HCT116 (cell line): ENCODE data around the gene OTOP3. TPM values are rescaled to one million over a fixed set of nuclear protein-coding genes. Genes with fewer than 3 reads are reported as not detected.

Experiments used
- ATAC-seq: fragments of 200-7000 bp; cut with Tn5 transposase; 2 replicates; pipeline ENCODE4 v1.9.1; 2020; ENCODE audit warnings: mild to moderate bottlenecking, moderate library complexity
- BruUV-seq: library from RNA; stranded (reverse); fragments of 400-500 nt; replicated peaks from 2 replicates; lab custom pipeline; 2021; lab: Mats Ljungman, UMichigan
- CTCF ChIA-PET: fragments of 300-600 bp; sonication (Branson Sonifier 250); formaldehyde crosslinking; loops from one replicate; lab custom pipeline; 2021; ENCODE audit warnings: antibody characterized with exemption; lab: Charles Lee
- POLR2A ChIA-PET: fragments of 300-600, 350-600 bp; sonication (Branson Sonifier 250); formaldehyde crosslinking; loops from one replicate; lab custom pipeline; 2021; ENCODE audit warnings: antibody characterized with exemption; lab: Charles Lee
- RAD21 ChIA-PET, 2 experiments: fragments of 300-600 bp; sonication (Branson Sonifier 250); formaldehyde crosslinking; loops; one replicate each; lab custom pipeline; 2023; ENCODE audit warnings: low total read pairs in 2 of 2; ENCODE audit not compliant: uncharacterized antibody in 2 of 2, unreplicated experiment in 2 of 2, low non-redundant PET in 1 of 2; lab: Charles Lee
- DNase-seq: peaks from one replicate; pipeline ENCODE4 v3.0.0-alpha.2; 2010; ENCODE audit warnings: low read depth, low spot score
- H2AFZ ChIP-seq: fragments of 200-600 bp; shearing (Covaris generic), sonication (generic); 2 replicates; pipeline ENCODE4 v1.6.1; 2017; ENCODE audit warnings: low read depth, mixed run types, mixed read lengths, antibody characterized with exemption, low read length; ENCODE audit not compliant: poor library complexity, severe bottlenecking
- H3K27ac ChIP-seq: 2 replicates; pipeline ENCODE4 v1.5.1; 2012; ENCODE audit warnings: low read depth, low read length
- H3K27me3 ChIP-seq: fragments of 200-600 bp; sonication (generic); 2 replicates; pipeline ENCODE4 v1.6.1; 2016; ENCODE audit warnings: mixed run types, low read length, mixed read lengths; ENCODE audit not compliant: insufficient read depth
- H3K36me3 ChIP-seq, 2 experiments: fragments of 200-500 bp in 1 of 2; fragments of 200-600 bp in 1 of 2; sonication (Bioruptor generic) in 1 of 2; sonication (generic) in 1 of 2; 2 replicates each; pipeline versions ENCODE4 v1.5.1 to v1.6.1; 2014 to 2016; ENCODE audit warnings: low read length in 2 of 2, inconsistent platforms in 1 of 2, mixed read lengths in 1 of 2, mixed run types in 1 of 2; ENCODE audit not compliant: insufficient read depth in 2 of 2, control insufficient read depth in 1 of 2
- H3K4me1 ChIP-seq, 2 experiments: fragments of 200-600 bp in 1 of 2; sonication (generic) in 1 of 2; 2 replicates each; pipeline versions ENCODE4 v1.5.1 to v1.6.1; 2012 to 2017; ENCODE audit warnings: low read length in 2 of 2, inconsistent platforms in 1 of 2, mild to moderate bottlenecking in 1 of 2, mixed read lengths in 1 of 2, mixed run types in 1 of 2, moderate library complexity in 1 of 2; ENCODE audit not compliant: insufficient read depth in 2 of 2, control insufficient read depth in 1 of 2
- H3K4me2 ChIP-seq: fragments of 200-600 bp; sonication (generic); 2 replicates; pipeline ENCODE4 v1.6.1; 2017; ENCODE audit warnings: mixed run types, low read length, mixed read lengths
- H3K4me3 ChIP-seq, 2 experiments: fragments of 200-600 bp in 1 of 2; sonication (generic) in 1 of 2; replicated peaks in 1 of 2; 2 replicates each; pipeline ENCODE4 v1.5.1; 2011 to 2016; ENCODE audit warnings: low read length in 2 of 2, control low read depth in 1 of 2, low read depth in 1 of 2, mild to moderate bottlenecking in 1 of 2, mixed read lengths in 1 of 2, mixed run types in 1 of 2
- H3K79me2 ChIP-seq: fragments of 200-600 bp; sonication (generic); 2 replicates; pipeline ENCODE4 v1.6.1; 2017; ENCODE audit warnings: mild to moderate bottlenecking, mixed run types, low read length, moderate library complexity, mixed read lengths; ENCODE audit not compliant: insufficient read depth
- H3K9ac ChIP-seq: fragments of 200-600 bp; sonication (generic); 2 replicates; pipeline ENCODE4 v1.6.1; 2016; ENCODE audit warnings: low read length, mixed read lengths
- H3K9me2 ChIP-seq: fragments of 200-600 bp; sonication (generic), shearing (Covaris generic); 2 replicates; pipeline ENCODE4 v1.6.1; 2017; ENCODE audit warnings: mixed run types, mild to moderate bottlenecking, moderate library complexity; ENCODE audit not compliant: insufficient read depth
- H3K9me3 ChIP-seq, 2 experiments: fragments of 200-500 bp in 1 of 2; fragments of 200-600 bp in 1 of 2; sonication (Bioruptor generic) in 1 of 2; sonication (generic) in 1 of 2; 2 replicates each; pipeline ENCODE4 v1.6.1; 2014 to 2017; ENCODE audit warnings: low read length in 2 of 2, mixed read lengths in 2 of 2, inconsistent platforms in 1 of 2, low read depth in 1 of 2, mild to moderate bottlenecking in 1 of 2, mixed run types in 1 of 2, moderate library complexity in 1 of 2; ENCODE audit not compliant: control insufficient read depth in 1 of 2, insufficient read depth in 1 of 2
- H4K20me1 ChIP-seq: fragments of 200-600 bp; sonication (generic), shearing (Covaris generic); 2 replicates; pipeline ENCODE4 v1.6.1; 2017; ENCODE audit warnings: mixed run types, mild to moderate bottlenecking, moderate library complexity; ENCODE audit not compliant: insufficient read depth
- ATF3 ChIP-seq: IDR thresholded peaks from 2 replicates; pipeline ENCODE4 v1.6.1; 2012
- POLR2A ChIP-seq: IDR thresholded peaks from 2 replicates; pipeline ENCODE4 v1.7.0; 2011; ENCODE audit warnings: borderline replicate concordance; ENCODE audit not compliant: insufficient read depth, insufficient read length; ENCODE audit errors: extremely low read depth
- REST ChIP-seq: IDR thresholded peaks from 2 replicates; pipeline ENCODE4 v1.6.1; 2012; ENCODE audit warnings: low read depth
- TCF7L2 ChIP-seq: IDR thresholded peaks from 2 replicates; pipeline ENCODE4 v1.7.0; 2011; ENCODE audit warnings: borderline replicate concordance, inconsistent platforms; ENCODE audit not compliant: insufficient read depth, insufficient read length; ENCODE audit errors: extremely low read depth
- intact Hi-C: fragments of 100-400 bp; cut with micrococcal nuclease; formaldehyde crosslinking; loops from 2 replicates; pipeline ENCODE4 v1.10.0; 2022
- total RNA-seq: library from RNA; stranded (reverse); gene quantifications from one replicate; pipeline ENCODE4 v1.2.1, GENCODE V29; 2021; ENCODE audit not compliant: unreplicated experiment

OTOP3 gene
- total RNA-seq, 1 experiment from 2014 or later = not detected

GRCh38 chr17:74970395-74970794 is 34.7 kb downstream of the OTOP3 start:
- H3K27me3 ChIP-seq = no peaks in the 10 kb centered on the region
- no peak overlapping the region for H3K4me3 ChIP-seq
- DNase-seq (no peak), ATAC-seq (no peak)
- no peaks in the 10 kb centered on the region for H3K9me2 ChIP-seq
- TF ChIP-seq REST (no peak), ATF3 (no peak), TCF7L2 (no peak), POLR2A (no peak)
- no peaks in the 10 kb centered on the region for H3K79me2 ChIP-seq
- no peak overlapping the region for H2AFZ ChIP-seq
- BruUV-seq = no TSS peak
- intact Hi-C loops = no loop called here
- no peak overlapping the region for H3K27ac ChIP-seq
- ChIA-PET POLR2A (interaction anchor here (1.6 kb wide), 1 partner anchor 9 kb away, joined by 3 read pairs; no protein-coding TSS in a partner anchor), CTCF (interaction anchor here (4.5 kb wide), 1 partner anchor 9 kb away, joined by 36 read pairs; no protein-coding TSS in a partner anchor), RAD21 (no interaction called here)
- no peak overlapping the region for H3K9ac ChIP-seq
- H3K9me3 ChIP-seq = no peaks in the 10 kb centered on the region
- H3K4me2 ChIP-seq = no peak overlapping the region
- H3K36me3 ChIP-seq = no peaks in the 10 kb centered on the region
- H4K20me1 ChIP-seq = no peaks in the 10 kb centered on the region
- peaks cover 39 to 43% of the 10 kb centered on the region in 2 experiments for H3K4me1 ChIP-seq
